ENCODE measurements around the gene RINT1.
A peak's percentile ranks its signal among the peaks of the same experiment; 100 is the strongest.
"Not testable (repeated sequence)": the region's sequence is repeated elsewhere in the genome, so short reads cannot be mapped to it uniquely, and the experiment has no call there.

Gene RINT1

DNA sequence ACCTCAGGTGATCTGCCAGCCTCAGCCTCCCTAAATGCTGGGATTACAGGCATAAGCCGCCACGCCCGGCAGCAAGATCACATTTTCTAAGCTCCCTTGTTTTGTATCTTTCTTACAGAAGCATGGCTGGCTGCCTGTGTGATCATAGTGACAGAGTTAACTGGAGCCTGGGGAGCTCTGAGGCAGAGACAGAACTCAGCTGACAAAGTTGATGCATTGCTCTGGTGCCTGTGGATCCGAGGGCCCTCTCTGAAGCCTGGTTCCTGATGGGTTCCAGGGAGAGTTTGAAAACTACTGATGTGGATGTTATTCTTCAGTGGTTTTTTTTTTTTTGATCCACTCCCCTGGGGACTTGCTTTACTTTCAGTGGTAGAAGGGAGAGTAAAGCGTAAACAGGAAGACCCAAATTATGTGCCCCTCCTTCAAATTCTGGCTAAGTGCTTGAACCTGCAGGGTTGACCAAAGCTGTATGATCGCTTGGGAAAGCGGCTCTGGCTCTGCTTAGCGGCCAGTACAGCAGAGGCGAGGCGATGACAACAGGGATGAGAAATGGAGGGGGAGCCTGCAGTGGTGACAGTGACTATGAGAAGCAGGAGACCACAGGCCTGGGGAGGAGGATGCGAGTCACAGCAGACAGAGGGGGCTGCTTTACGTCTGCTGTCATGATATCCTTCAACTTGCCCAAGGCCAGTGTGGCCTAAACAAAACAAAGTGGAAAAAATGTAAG lies 56.1 kb downstream of the RINT1 start:
- Histone ChIP-seq H3K4me3 (no peak overlapping the region), H4K20me1 (no peaks in the 10 kb centered on the region), H3K36me3 (no peaks in the 10 kb centered on the region), H3K4me2 (peak overlapping the region; percentile 10 to 80 (median 58); a peak in 19 of 22 replicates), H3K27me3 (no peaks in the 10 kb centered on the region), H3K4me1 (peaks cover 0 to 32% (median 26%) of the 10 kb centered on the region in 10 experiments; a peak in 17 of 20 replicates), H3K9ac (peak overlapping the region in 6 of 11 experiments; percentile 4 to 31 (median 16); a peak in 4 of 22 replicates), H3K27ac (peak overlapping the region in 1 of 11 experiments; percentile 7; a peak in 3 of 22 replicates), H3K9me3 (replicated peaks in 1 of 11) (peaks cover 19 to 24% (median 21%) of the 10 kb centered on the region in 11 experiments)
- TF ChIP-seq Cebpa-rat (IDR thresholded peaks at IDR 0.05), result no peak

DNA sequence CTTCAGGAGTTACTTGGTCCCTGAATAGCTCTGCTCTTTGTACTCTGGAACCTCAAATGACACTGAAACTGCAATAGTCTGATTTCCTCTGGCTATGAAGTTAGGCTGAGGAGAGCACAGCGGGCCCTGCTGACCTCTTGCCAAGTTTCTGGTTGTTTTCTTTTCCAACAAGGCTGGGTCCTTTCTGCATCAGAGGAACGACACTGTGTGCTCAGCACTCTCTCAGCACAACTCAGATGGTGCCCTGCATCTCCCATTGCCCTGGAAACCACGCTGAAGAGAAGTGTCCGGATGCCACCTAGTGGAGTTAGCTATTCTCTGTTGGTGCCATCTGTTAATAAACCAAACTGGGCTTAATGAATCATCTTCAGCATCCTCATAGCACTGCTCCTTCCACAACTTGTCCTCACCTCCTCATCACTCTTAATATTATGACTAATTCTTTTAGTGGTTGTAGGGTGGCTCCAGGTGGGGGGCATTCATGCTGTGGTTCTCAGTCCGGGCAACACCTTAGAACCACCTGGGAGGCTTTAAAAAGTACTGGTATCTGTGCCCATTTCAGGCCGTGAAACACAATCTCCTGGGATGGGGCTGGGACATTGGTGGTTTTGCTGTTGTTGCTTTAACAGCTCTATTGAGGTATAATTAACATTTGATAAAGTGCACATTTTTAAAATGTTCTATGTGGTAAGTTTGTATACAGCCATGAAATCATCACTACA lies 57.5 kb downstream of the RINT1 start:
- Histone ChIP-seq H3K4me3 (no peak overlapping the region), H3K27ac (no peak overlapping the region), H3K27me3 (no peaks in the 10 kb centered on the region), H3K4me2 (peak overlapping the region in 4 of 11 experiments; percentile 1 to 70 (median 43); a peak in 4 of 22 replicates), H3K9me3 (replicated peaks in 1 of 11) (peaks cover 5 to 10% (median 7%) of the 10 kb centered on the region in 11 experiments), H3K9ac (no peak overlapping the region), H3K4me1 (peaks cover 0 to 32% (median 26%) of the 10 kb centered on the region in 10 experiments; a peak in 17 of 20 replicates), H4K20me1 (no peaks in the 10 kb centered on the region), H3K36me3 (no peaks in the 10 kb centered on the region)
- no peak for TF ChIP-seq Cebpa-rat (IDR thresholded peaks at IDR 0.05)

DNA sequence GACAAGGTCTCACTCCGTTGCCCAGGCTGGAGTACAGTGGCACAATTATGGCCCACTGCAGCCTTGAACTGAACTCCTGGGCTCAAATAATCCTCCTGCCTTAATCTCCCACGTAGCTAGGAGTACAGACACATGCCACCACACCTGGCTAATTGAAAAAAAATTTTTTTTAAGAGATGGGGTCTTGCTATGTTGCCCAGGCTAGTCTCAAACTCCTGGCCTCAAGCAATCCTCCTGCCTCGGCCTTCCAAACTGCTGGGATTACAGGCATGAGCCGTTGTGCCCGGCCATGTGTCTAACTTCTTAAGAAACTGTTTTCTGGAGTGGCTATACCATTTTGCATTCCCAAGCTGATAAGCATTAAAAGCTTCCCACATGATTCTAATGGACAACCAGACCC lies 58.8 kb downstream of the RINT1 start:
- no peak overlapping the region for H3K9ac ChIP-seq
- no peaks in the 10 kb centered on the region for H3K9me3 ChIP-seq (replicated peaks in 1 of 11)
- no peak overlapping the region for H3K27ac ChIP-seq
- H3K27me3 ChIP-seq, result no peaks in the 10 kb centered on the region
- no peak overlapping the region for H3K4me2 ChIP-seq
- H3K4me1 ChIP-seq, result peaks cover 0 to 32% (median 26%) of the 10 kb centered on the region in 10 experiments; a peak in 17 of 20 replicates
- H4K20me1 ChIP-seq, result no peaks in the 10 kb centered on the region
- no peaks in the 10 kb centered on the region for H3K36me3 ChIP-seq
- H3K4me3 ChIP-seq, result no peak overlapping the region
- no peak for TF ChIP-seq Cebpa-rat (IDR thresholded peaks at IDR 0.05)

DNA sequence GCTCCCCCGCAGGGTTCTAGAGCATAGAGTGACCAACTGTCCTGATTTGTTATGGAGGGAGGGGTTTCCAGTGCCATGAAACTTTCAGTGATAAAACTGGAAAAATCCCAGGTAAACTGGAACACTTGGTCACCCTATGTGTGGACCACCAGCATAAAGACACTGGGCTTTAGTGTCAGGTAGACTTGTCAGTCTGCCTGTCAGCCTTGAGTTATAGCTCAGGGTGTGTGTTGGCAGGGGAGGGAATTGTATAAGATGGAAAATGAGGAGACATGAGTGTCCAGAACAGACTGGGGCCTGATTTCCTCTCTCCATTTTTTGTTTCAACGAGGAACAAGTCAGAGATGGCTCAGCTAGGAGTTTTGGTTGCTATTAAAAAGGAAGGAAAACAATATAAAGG lies 59.5 kb downstream of the RINT1 start:
- H3K27ac ChIP-seq, result no peak overlapping the region
- no peak overlapping the region for H3K9ac ChIP-seq
- no peaks in the 10 kb centered on the region for H3K9me3 ChIP-seq (replicated peaks in 1 of 11)
- no peak overlapping the region for H3K4me3 ChIP-seq
- no peak for TF ChIP-seq Cebpa-rat (IDR thresholded peaks at IDR 0.05)
- H3K36me3 ChIP-seq, result no peaks in the 10 kb centered on the region
- no peaks in the 10 kb centered on the region for H4K20me1 ChIP-seq
- H3K4me2 ChIP-seq, result no peak overlapping the region
- H3K27me3 ChIP-seq, result no peaks in the 10 kb centered on the region
- H3K4me1 ChIP-seq, result peaks cover 0 to 29% (median 26%) of the 10 kb centered on the region in 10 experiments; a peak in 17 of 20 replicates

DNA sequence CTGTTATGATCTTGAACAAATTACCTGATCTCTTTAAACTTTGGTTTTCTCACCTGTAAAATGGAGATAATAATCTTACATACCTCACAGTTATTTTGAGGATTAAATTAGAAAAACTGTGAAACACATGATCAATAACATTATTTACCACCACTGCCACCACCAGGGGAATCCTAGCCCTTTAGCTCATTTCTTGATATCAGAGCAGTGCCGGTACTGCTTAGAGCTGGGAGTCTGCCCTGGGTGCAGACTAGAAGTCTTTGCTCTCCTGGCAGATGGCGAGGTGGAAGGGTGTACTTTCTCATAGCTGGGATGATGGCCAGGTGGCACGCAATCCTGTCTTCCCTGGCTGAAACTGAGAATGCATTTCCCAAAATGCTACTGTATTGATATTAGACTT lies 62.0 kb downstream of the RINT1 start:
- Histone ChIP-seq H3K4me2 (no peak overlapping the region), H3K4me1 (peaks cover 0 to 4% (median 3%) of the 10 kb centered on the region in 10 experiments; a peak in 11 of 20 replicates), H3K36me3 (no peaks in the 10 kb centered on the region), H3K27me3 (no peaks in the 10 kb centered on the region), H3K9me3 (replicated peaks in 1 of 11) (no peaks in the 10 kb centered on the region), H3K27ac (no peak overlapping the region), H3K4me3 (no peak overlapping the region), H3K9ac (no peak overlapping the region), H4K20me1 (no peaks in the 10 kb centered on the region)
- TF ChIP-seq Cebpa-rat (IDR thresholded peaks at IDR 0.05), result no peak

DNA sequence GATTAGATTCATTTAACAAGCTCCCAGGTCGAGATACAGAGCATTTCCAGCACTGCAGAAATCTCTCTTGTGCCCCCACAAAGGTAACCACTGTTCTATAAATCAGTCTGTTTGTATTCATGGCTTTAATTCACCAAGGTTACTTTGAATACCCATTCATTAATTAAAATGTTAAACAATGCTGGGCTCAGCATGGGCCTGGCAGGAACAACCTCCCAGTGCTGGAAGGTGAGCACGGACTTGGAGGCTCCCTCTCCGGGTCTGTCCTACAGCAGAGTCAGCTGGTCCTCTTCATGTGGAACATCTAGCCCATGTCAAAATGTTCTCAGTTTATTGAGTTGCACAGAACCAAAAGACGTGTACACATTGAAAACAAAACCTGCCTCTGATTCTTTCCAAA lies 64.9 kb downstream of the RINT1 start:
- no peaks in the 10 kb centered on the region for H3K27me3 ChIP-seq
- no peaks in the 10 kb centered on the region for H3K4me1 ChIP-seq
- no peak for TF ChIP-seq Cebpa-rat (IDR thresholded peaks at IDR 0.05)
- H3K4me2 ChIP-seq, result no peak overlapping the region
- H3K9ac ChIP-seq, result no peak overlapping the region
- no peaks in the 10 kb centered on the region for H3K9me3 ChIP-seq (replicated peaks in 1 of 11)
- H3K27ac ChIP-seq, result no peak overlapping the region
- H3K36me3 ChIP-seq, result no peaks in the 10 kb centered on the region
- no peaks in the 10 kb centered on the region for H4K20me1 ChIP-seq
- H3K4me3 ChIP-seq, result no peak overlapping the region

DNA sequence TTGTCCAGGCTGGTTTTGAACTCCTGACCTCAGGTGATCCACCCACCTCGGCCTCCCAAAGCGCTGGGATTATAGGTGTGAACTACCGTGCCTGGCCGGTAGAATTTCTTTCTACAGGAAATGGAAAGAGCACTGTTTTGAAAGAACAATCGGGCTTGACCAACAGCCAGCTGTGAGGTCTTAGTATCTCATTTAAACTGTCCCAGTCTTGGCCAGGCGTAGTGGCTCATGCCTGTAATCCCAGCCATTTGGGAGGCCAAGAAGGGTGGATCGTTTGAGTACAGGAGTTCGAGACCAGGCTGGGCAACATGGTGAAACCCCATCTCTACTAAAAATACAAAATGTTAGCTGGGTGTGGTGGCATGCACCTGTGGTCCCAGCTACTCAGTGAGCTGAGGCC lies 67.1 kb downstream of the RINT1 start:
- H3K4me1 ChIP-seq; H4K20me1 ChIP-seq; H3K27me3 ChIP-seq; H3K9ac ChIP-seq; H3K36me3 ChIP-seq; H3K9me3 ChIP-seq (replicated peaks in 1 of 11); H3K4me3 ChIP-seq; H3K4me2 ChIP-seq; H3K27ac ChIP-seq: not testable (repeated sequence)

DNA sequence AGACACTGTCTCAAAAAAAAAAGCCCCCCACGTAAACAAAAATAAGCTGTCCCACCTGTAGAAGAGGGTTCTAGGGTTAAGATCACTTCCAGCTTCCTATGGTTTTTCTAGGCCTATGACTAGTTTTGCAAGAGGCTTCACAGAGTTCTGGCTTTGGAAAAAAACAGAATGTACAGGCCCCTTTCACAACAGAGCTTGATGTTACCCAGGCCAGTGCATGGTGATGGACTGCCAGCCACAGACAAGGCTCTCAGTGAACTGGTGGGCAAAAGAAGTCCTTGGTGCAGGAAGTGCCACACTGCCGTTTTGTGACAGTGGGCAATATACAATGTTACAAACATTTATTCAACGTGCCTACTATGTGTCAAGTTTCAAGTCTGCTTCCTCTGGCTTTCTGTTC lies 67.5 kb downstream of the RINT1 start:
- H3K4me3 ChIP-seq, result no peak overlapping the region
- H3K27ac ChIP-seq, result no peak overlapping the region
- H3K4me2 ChIP-seq, result no peak overlapping the region

DNA sequence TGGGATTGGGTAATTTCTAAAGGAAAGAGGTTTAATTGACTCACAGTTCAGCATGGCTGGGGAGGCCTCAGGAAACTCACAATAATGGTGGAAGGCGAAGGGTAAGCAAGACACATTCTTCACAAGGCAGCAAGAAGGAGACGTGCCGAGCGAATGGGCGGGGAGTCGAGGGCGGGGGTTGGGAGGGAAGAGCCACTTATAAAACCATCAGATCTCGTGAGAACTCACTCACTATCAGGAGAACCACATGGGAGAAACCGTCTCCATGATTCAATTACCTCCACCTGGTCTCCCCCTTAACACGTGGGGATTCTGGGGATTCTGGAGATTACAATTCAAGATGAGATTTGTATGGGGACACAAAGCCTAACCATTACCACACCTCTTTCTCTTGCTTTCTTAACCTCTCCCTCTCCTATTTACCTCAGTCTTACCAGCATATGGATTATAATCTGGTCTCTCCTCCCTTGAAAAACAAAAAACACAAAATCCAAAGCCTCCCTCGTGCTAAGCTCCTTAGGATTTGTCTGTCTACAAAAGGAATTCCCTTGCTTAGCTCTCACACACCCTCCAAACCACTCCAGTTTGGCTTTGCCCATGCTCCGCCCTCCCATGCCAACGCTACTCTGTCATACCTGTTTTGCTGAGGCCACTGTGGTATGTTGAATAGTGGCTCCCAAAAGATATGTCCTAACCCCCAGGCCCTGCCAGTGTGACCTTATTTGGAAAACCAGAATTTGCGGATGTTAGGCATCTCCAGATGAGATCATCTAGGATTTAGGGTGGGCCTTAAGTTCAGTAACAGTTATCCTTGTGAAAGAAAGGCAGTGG lies 68.9 kb downstream of the RINT1 start:
- Histone ChIP-seq H3K4me3 (no peak overlapping the region), H4K20me1 (no peaks in the 10 kb centered on the region), H3K27ac (no peak overlapping the region), H3K36me3 (no peaks in the 10 kb centered on the region), H3K4me2 (no peak overlapping the region), H3K4me1 (no peaks in the 10 kb centered on the region), H3K9ac (no peak overlapping the region), H3K27me3 (no peaks in the 10 kb centered on the region), H3K9me3 (replicated peaks in 1 of 11) (no peaks in the 10 kb centered on the region)
- no peak for TF ChIP-seq Cebpa-rat (IDR thresholded peaks at IDR 0.05)

More for the DNA sequence above, 67.5 kb downstream of the RINT1 start:
- no peaks in the 10 kb centered on the region for H4K20me1 ChIP-seq
- no peak overlapping the region for H3K9ac ChIP-seq
- no peaks in the 10 kb centered on the region for H3K9me3 ChIP-seq (replicated peaks in 1 of 11)
- TF ChIP-seq Cebpa-rat (IDR thresholded peaks at IDR 0.05), result no peak
- no peaks in the 10 kb centered on the region for H3K4me1 ChIP-seq
- H3K36me3 ChIP-seq, result no peaks in the 10 kb centered on the region
- no peaks in the 10 kb centered on the region for H3K27me3 ChIP-seq
